NAMALWA (cell line): Measurements from ENCODE around the gene EPB41L4B.
A peak's percentile ranks its signal among the peaks of the same experiment; 100 is the strongest.
"Not testable (repeated sequence)": the region's sequence is repeated elsewhere in the genome, so short reads cannot be mapped to it uniquely, and the experiment has no call there.

Experiments used
- DNase-seq: peaks from one replicate; pipeline ENCODE4 v3.0.0-alpha.2; 2015; ENCODE audit warnings: low spot score

EPB41L4B gene

DNA sequence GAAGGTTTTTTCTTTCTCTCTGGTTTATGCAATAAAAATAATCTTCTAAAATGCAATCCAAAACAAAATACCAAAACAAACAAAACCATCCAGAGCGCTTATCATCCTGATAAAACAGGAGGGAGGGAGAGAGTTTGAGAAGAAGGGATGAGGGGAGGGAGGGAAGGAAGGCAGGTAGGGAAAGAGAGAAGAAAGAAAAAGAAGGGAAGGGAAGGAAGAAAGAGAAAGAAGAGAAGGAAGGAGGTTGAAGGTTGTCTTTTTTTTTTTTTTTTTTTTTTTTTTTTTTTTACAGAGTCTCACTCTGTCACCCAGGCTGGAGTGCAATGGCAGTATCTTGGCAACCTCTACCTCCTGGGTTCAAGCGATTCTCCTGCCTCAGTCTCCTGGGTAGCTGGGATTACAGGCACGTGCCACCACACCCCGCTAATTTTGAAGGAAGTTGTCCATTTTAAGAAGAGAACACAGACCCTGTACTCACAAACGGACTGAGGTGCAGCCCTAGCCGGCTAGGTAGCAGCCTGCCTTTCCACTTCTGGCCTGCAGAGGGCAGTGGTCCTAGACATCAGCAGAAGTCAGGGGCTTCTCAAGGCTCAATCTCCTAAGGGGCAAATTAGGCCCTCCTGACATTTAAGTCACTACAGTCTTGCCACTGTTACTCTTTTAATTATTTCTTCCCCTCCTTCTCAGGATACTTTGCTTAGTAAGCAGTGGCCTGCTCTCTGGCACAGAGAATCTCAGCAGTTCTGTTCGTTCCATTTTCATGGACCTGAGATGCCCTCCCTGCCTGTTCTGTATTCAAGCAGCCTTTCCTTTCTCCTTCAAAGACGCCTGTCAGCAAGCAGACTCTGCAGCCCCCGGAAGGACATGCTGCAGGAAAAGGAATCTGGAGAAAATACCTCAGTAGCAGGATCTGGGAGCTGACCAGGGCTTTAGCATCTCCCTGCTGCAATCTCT lies 76.4 kb downstream of the EPB41L4B start:
- peak; percentile 81 for DNase-seq

DNA sequence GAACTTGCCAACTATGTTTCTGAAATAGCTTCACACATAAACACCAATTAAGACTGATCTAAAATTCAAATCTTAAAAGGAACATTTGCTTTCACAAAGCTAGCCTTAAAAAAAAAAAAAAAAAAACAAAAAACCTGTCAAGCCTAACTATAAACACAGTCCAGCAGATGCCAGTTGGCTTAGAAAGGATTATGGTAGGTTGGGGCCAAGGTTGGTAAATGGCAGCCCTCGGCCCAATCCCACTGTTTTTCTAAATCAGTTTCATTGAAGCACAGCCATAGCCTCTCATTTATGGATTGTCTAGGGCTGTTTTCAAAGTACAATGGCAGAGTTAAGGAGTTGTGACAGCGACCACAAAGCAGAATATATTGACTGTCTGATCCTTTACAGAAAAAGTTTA lies 78.1 kb downstream of the EPB41L4B start:
- DNase-seq: no peak

DNA sequence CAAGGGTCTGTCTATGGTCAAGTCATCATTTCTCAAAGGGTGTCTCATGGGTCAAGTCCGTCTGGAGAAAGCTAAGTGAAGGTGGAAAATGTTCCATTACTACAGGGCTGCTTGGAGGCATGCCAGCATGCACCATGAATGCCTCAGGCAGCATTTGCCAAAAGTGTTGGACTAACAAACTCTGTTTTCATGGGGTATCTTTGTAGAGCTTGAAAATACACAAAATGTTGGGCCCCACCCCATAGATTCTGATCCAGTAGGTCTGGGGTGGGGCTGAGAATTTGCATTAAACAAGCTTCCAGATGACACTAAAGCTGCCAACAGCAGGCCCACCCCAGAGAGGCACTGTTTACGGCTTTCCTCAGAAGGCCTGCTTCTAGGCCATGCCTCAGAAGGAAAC lies 78.8 kb downstream of the EPB41L4B start:
- DNase-seq: no peak

- no peak for DNase-seq
Observed at GRCh38 chr9:109241207-109241606, 79.7 kb downstream of the EPB41L4B start.

DNA sequence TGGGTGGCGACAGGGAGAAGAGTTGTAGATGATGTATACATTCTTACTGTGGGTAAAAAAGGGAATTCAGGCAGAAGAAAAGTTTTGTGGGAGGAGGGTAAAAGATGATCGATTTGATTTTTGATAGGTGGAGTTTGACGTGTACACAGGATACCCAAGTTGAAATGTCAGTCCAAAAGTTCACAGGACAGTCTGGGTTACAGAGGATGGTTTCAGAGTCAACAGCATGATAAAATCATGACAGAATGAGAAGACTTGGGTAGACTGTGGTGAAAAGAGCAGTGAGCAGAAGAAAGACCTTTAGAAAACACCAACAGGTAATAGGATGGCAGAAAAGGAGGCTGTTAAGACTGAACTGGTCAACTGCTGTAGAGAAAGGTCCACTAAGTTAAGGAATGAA lies 81.6 kb downstream of the EPB41L4B start:
- no peak for DNase-seq

DNA sequence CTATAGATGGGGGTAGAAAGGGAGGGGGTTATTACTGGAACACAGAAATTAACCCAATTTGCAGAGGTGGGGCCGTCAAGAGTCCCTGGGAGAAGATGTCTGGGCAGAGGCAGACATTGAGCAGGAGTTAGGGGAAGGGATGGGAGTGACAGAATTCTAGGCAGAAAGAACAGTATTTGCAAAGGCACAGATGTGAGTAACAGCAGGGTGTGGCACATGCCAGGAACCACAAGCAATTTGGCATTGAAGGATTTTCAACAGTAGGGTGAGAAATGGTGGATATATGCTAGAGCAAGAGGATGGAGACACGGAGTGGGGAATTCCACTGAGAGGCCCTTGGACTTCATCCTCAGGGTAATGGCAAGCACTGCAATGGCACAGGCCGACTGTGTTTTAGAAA lies 82.2 kb downstream of the EPB41L4B start:
- DNase-seq: no peak

DNA sequence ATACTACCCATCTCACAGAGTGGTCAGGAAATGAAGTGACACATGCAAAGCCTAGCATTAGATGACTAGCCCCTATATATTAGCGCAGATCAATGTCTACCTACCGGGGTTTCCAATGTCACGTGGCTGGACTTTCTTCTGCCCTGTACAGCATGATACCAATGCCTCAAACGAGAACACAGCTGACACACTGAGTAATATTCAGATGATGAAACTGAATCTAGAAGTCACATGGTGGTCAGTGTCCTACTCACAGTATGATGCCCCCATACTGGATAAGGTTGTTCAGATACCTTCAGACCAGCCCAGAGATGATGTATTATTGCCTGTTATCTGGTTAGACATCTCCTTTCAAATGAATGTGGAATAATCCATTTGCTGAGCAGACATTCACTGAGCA lies 82.7 kb downstream of the EPB41L4B start:
- no peak for DNase-seq

DNA sequence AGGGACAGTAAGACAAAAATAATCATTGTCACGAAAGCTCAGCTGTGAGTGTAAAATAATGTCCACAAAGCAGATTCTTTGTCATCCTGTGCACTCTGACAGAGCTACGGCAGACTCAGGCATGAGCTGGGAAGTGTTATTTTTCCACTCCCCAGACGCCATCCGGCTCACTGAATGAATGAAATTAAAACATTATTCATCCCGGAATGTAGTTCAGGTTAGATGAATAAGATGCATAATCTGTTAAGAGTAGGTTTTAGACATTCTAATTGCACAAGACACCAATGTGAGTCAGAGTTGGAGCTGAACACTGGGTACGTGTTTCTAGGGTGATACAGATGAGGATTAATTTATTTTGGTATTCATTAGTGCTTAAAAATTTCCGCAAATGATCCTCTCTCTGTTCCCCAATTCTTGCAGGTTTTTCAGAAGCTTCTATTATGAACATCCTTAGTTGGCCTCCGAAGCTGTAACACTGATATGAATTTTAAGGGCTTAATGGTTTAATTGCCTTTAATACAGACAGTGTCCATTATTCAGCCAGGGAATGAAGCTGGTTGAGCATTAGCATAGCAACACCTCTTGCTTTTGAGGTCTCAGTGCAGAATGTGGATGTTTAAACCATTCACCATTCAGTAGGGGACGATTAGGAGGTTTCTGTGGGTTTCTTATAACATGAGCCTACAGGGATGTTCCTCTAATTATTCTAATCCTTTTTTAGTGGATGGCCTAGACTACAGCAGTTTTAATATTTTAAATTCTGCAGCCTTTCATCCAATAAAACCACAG lies 88.2 kb downstream of the EPB41L4B start:
- DNase-seq: no peak

DNA sequence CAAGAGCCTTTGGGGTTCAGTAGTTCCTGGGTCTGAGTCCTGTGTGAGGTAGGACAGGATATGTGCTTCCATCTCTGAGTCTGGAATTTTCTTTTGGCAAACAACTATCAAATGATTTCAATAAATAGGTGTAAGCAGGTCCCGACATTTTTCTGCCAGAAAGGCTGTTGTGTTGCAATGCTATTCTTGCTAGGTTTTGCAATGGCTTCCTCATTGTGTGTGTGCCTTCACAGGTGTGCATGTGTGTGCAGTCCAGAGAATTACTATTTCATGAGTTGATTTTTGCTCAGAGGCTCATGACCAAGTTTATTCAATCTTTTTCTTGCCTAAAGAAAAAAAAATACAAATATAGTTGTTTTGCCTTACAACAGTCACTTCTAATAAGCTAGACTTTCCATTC lies 89.3 kb downstream of the EPB41L4B start:
- no peak for DNase-seq

DNA sequence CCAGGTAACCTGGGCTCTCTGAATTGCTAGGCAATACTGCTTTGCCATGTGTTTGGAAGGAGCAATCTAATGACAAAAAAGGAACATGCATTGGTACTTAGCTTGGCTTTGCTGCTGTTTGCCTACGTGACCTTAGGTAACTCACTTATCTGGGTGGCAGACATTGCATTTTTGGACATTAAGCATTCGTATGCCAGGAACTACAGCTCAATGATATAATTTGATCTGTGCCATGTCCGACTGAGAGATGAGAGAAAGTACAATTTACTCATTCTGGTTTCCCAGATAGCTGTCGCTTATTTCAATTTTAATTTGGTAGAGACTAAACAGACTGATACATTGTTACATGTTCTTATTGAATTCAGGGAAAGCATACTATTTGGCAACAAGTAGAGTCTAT lies 90.6 kb downstream of the EPB41L4B start:
- DNase-seq: no peak

GRCh38 chr9:109229682-109230081 lies 91.2 kb downstream of the EPB41L4B start:
- no peak for DNase-seq

DNA sequence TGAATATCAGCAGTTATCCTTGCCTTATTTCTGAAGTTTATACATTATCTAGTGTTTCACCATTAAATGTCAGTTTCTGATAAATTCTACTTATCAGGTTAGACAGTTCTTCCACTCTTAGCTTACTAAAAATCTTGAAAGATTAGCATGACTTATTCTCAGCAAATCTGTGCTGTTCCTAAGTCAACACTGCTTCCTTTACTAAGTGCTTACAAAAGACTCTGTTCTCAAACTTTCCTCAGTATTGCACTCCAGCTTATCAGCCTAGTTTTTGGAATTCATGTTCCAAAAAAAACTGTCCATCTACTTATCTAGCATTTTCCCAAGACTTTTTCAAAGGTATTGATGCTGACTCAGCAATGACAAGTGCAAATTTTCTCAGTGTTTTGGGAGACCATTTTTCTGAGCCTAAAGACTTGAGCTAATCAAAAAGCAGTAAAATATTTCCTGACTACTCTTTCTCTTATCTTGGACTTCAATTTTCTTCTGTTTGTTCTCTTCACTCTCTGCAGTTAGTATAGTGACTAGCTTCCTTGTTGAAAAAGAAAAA lies 92.7 kb downstream of the EPB41L4B start:
- DNase-seq: no peak

- DNase-seq: no peak
Observed at GRCh38 chr9:109225629-109226028, 95.2 kb downstream of the EPB41L4B start.

- no peak for DNase-seq
Observed at GRCh38 chr9:109224751-109225150, 96.1 kb downstream of the EPB41L4B start.

GRCh38 chr9:109218242-109218641 lies 102.6 kb downstream of the EPB41L4B start:
- not testable (repeated sequence) for DNase-seq

DNA sequence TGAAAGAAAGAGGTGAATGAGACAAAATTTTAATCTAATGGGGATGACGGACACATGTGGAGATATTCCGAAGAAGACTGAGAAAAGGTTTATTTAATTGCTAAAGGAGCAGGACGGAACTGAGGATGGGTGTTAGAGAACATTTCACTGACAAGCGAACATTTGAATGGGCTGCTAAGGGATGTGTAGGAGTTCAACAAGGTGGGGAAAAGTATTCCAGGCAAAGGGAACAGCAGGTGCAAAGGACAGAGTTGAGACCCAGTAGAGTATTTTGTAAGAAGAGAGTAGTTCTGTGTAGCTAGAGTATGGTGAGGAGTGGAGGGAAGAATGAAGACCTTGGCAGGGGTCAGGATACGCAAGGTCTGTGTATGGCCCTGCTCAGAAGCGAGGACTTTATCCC lies 106.4 kb downstream of the EPB41L4B start:
- no peak for DNase-seq

GRCh38 chr9:109213285-109214121 lies 107.4 kb downstream of the EPB41L4B start:
- DNase-seq: no peak

GRCh38 chr9:109212768-109213167 lies 108.1 kb downstream of the EPB41L4B start:
- no peak for DNase-seq

- no peak for DNase-seq
Observed at GRCh38 chr9:109206670-109207069, 114.2 kb downstream of the EPB41L4B start.

- no peak for DNase-seq
Observed at GRCh38 chr9:109205526-109205925, 115.3 kb downstream of the EPB41L4B start.

GRCh38 chr9:109203761-109204360 lies 117.0 kb downstream of the EPB41L4B start:
- DNase-seq: no peak
